Measurements from ENCODE around the gene POFUT2.
"Not testable (repeated sequence)": the region's sequence is repeated elsewhere in the genome, so short reads cannot be mapped to it uniquely, and the experiment has no call there.

The POFUT2 gene

DNA sequence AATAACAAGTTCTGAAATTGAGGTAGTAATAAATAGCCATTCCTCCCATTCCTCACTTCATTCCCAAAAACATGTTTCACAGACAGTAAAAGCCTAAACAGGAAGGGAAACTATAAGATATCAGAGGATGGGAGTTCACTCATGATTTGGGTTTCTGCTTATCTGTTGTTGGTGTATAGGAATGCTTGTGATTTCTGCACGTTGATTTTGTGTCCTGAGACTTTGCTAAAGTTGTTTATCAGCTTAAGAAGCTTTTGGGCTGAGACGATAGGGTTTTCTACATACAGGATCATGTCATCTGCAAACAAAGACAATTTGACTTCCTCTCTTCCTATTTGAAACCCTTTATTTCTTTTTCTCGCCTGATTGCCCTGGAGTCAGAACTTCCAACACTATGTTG lies 26.0 kb upstream of the POFUT2 start:
- peaks cover 20% of the 10 kb centered on the region for H3K9me3 ChIP-seq (ENCODE audit: insufficient read depth, low read length)
- H3K4me1 ChIP-seq (ENCODE audit: insufficient read depth, insufficient read length), result peaks cover 26% of the 10 kb centered on the region
- H3K36me3 ChIP-seq (ENCODE audit: insufficient read depth, insufficient read length, low read length), result peaks cover 12% of the 10 kb centered on the region
- peaks cover 5% of the 10 kb centered on the region for H3K27me3 ChIP-seq (ENCODE audit: insufficient read depth, insufficient read length)
- no peak overlapping the region for H3K9ac ChIP-seq (ENCODE audit: insufficient read length, low read depth)
- TF ChIP-seq YY1 (IDR thresholded peaks at IDR 0.05; ENCODE audit: insufficient read depth, insufficient read length) (no peak), SUZ12 (IDR thresholded peaks at IDR 0.05; ENCODE audit: extremely low read depth, insufficient read depth, insufficient read length) (no peak), ZNF274 (IDR thresholded peaks at IDR 0.05; ENCODE audit: low read depth, low read length) (no peak)
- H3K4me3 ChIP-seq (ENCODE audit: insufficient read length, low read depth), result no peak overlapping the region
- no peak for DNase-seq (ENCODE audit: low read depth, low spot score)

DNA sequence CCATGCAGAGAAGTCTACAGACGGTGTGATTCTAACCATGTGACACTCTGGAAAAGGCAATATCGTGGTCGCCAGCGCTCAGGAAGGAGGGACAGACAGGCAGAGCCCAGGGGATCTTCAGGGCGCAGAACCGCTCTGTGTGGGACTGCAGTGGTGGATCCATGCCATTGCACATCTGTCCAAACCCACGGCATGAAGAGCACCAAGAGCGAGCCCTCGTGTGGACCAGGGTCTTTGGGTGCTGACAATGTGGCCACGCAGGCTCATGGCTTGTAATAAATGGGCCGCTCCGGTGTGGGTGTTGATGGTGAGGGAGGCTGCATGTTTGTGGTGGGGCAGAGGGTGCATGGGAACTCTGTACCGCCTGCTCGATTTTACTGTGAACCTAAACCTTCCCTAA lies 25.3 kb upstream of the POFUT2 start:
- DNase-seq (ENCODE audit: low read depth, low spot score), result no peak
- H3K27me3 ChIP-seq (ENCODE audit: insufficient read depth, insufficient read length), result peaks cover 5% of the 10 kb centered on the region
- peaks cover 26% of the 10 kb centered on the region for H3K4me1 ChIP-seq (ENCODE audit: insufficient read depth, insufficient read length)
- peaks cover 20% of the 10 kb centered on the region for H3K9me3 ChIP-seq (ENCODE audit: insufficient read depth, low read length)
- TF ChIP-seq YY1 (IDR thresholded peaks at IDR 0.05; ENCODE audit: insufficient read depth, insufficient read length), result no peak
- H3K4me3 ChIP-seq (ENCODE audit: insufficient read length, low read depth), result no peak overlapping the region
- no peak overlapping the region for H3K9ac ChIP-seq (ENCODE audit: insufficient read length, low read depth)
- peaks cover 12% of the 10 kb centered on the region for H3K36me3 ChIP-seq (ENCODE audit: insufficient read depth, insufficient read length, low read length)

DNA sequence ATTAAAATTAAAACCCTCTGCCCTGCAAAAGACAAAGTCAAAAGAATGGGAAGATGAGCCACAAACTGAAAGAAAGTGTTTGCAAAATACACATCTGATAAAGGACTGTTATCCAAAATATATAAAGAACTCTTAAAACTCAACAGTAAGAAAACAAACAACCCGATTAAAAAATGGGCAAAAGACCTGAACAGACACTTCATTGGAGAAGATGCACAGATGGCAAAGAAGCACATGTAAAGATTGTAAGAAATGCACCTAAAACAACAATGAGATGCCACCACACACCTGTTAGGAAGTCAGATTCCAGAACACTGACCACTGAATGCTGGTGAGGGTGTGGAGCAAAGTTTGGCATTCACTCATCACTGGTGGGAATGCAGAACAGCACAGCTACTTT lies 24.6 kb upstream of the POFUT2 start:
- no peak overlapping the region for H3K9ac ChIP-seq (ENCODE audit: insufficient read length, low read depth)
- no peak overlapping the region for H3K4me3 ChIP-seq (ENCODE audit: insufficient read length, low read depth)
- TF ChIP-seq YY1 (IDR thresholded peaks at IDR 0.05; ENCODE audit: insufficient read depth, insufficient read length) (no peak), ZNF274 (IDR thresholded peaks at IDR 0.05; ENCODE audit: low read depth, low read length) (no peak), SUZ12 (IDR thresholded peaks at IDR 0.05; ENCODE audit: extremely low read depth, insufficient read depth, insufficient read length) (no peak)
- peaks cover 20% of the 10 kb centered on the region for H3K4me1 ChIP-seq (ENCODE audit: insufficient read depth, insufficient read length)
- DNase-seq (ENCODE audit: low read depth, low spot score), result no peak
- peaks cover 20% of the 10 kb centered on the region for H3K9me3 ChIP-seq (ENCODE audit: insufficient read depth, low read length)
- peaks cover 5% of the 10 kb centered on the region for H3K27me3 ChIP-seq (ENCODE audit: insufficient read depth, insufficient read length)
- peaks cover 12% of the 10 kb centered on the region for H3K36me3 ChIP-seq (ENCODE audit: insufficient read depth, insufficient read length, low read length)

- peaks cover 12% of the 10 kb centered on the region for H3K36me3 ChIP-seq (ENCODE audit: insufficient read depth, insufficient read length, low read length)
- no peak for DNase-seq (ENCODE audit: low read depth, low spot score)
- peaks cover 5% of the 10 kb centered on the region for H3K27me3 ChIP-seq (ENCODE audit: insufficient read depth, insufficient read length)
- H3K9ac ChIP-seq (ENCODE audit: insufficient read length, low read depth), result no peak overlapping the region
- no peak for TF ChIP-seq ZNF274 (IDR thresholded peaks at IDR 0.05; ENCODE audit: low read depth, low read length)
- no peak for TF ChIP-seq YY1 (IDR thresholded peaks at IDR 0.05; ENCODE audit: insufficient read depth, insufficient read length)
- no peak for TF ChIP-seq SUZ12 (IDR thresholded peaks at IDR 0.05; ENCODE audit: extremely low read depth, insufficient read depth, insufficient read length)
- peaks cover 20% of the 10 kb centered on the region for H3K9me3 ChIP-seq (ENCODE audit: insufficient read depth, low read length)
- no peak overlapping the region for H3K4me3 ChIP-seq (ENCODE audit: insufficient read length, low read depth)
- H3K4me1 ChIP-seq (ENCODE audit: insufficient read depth, insufficient read length), result peaks cover 24% of the 10 kb centered on the region
Measured at GRCh38 chr21:45310459-45310858, 22.8 kb upstream of the POFUT2 start.

DNA sequence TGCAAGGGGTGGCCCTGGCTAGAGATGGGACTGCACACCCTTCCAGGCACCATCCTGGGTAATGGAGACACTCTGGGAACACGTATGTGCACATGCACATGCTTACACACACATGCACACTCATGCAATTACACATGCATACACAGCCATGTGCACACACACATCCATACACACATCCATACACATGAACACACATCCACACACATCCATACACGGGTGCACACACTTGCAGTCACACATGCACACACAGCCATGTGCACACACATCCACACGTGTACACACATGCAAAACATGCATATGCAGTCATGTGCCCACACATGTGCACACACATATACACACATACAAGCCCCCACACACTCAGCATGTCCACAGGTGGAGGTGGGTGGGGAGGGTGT lies 22.3 kb upstream of the POFUT2 start:
- no peak overlapping the region for H3K4me3 ChIP-seq (ENCODE audit: insufficient read length, low read depth)
- DNase-seq (ENCODE audit: low read depth, low spot score), result no peak
- H3K36me3 ChIP-seq (ENCODE audit: insufficient read depth, insufficient read length, low read length), result peaks cover 12% of the 10 kb centered on the region
- peaks cover 20% of the 10 kb centered on the region for H3K9me3 ChIP-seq (ENCODE audit: insufficient read depth, low read length)
- no peak overlapping the region for H3K9ac ChIP-seq (ENCODE audit: insufficient read length, low read depth)
- TF ChIP-seq SUZ12 (IDR thresholded peaks at IDR 0.05; ENCODE audit: extremely low read depth, insufficient read depth, insufficient read length), result no peak
- no peak for TF ChIP-seq ZNF274 (IDR thresholded peaks at IDR 0.05; ENCODE audit: low read depth, low read length)
- TF ChIP-seq YY1 (IDR thresholded peaks at IDR 0.05; ENCODE audit: insufficient read depth, insufficient read length), result no peak
- H3K4me1 ChIP-seq (ENCODE audit: insufficient read depth, insufficient read length), result peaks cover 24% of the 10 kb centered on the region
- peaks cover 5% of the 10 kb centered on the region for H3K27me3 ChIP-seq (ENCODE audit: insufficient read depth, insufficient read length)

DNA sequence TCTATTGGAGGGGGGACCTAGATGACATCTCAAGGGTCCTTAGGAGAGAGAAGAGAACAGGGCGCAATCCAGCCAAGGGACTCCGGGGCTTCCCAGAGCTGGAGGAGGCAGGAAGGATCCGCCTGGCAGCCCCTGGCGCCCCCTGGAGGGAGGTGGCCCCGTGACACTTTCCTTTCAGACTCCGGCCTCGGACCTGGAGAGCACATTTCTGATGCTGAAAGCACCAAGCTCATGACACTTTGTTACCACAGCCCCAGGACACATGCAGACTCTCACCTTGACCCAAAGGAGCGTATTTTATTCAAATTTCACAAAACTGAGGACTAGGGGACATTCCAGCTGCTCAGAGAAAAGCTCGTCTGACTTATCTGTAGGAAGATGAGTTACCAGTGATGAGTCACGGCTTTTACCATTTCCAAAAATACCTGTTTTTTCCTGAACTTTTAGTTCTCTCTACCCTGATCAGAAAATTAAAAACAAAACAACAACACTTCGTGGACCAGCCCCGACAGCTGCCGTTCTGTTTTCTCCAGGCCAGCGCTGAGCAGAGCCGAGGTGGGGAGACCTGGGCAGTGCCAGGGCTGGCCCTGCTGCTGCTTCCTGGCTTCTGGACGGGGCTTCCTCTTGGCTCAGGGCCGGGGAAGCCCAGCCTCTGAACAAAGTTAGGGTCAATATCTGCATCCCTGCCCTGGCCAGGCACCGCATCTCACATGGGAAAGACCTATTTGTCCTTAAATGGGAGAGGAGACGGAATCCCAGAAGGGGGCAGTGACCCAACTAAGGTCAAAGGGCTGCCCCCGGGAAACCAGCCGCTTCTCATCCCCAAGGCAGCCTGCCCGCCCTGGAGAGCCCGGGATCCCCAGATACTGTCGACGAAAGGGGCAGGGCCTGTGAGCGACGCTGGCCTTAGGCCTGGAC lies 21.6 kb upstream of the POFUT2 start:
- H3K9me3 ChIP-seq (ENCODE audit: insufficient read depth, low read length), result peaks cover 20% of the 10 kb centered on the region
- peak; percentile 75 for DNase-seq (ENCODE audit: low read depth, low spot score)
- peaks cover 14% of the 10 kb centered on the region for H3K36me3 ChIP-seq (ENCODE audit: insufficient read depth, insufficient read length, low read length)
- peak overlapping the region; percentile 52 for H3K9ac ChIP-seq (ENCODE audit: insufficient read length, low read depth)
- H3K4me3 ChIP-seq (ENCODE audit: insufficient read length, low read depth), result no peak overlapping the region
- peaks cover 5% of the 10 kb centered on the region for H3K27me3 ChIP-seq (ENCODE audit: insufficient read depth, insufficient read length)
- TF ChIP-seq YY1 (IDR thresholded peaks at IDR 0.05; ENCODE audit: insufficient read depth, insufficient read length) (no peak), SUZ12 (IDR thresholded peaks at IDR 0.05; ENCODE audit: extremely low read depth, insufficient read depth, insufficient read length) (no peak), ZNF274 (IDR thresholded peaks at IDR 0.05; ENCODE audit: low read depth, low read length) (no peak)
- peaks cover 27% of the 10 kb centered on the region for H3K4me1 ChIP-seq (ENCODE audit: insufficient read depth, insufficient read length)

DNA sequence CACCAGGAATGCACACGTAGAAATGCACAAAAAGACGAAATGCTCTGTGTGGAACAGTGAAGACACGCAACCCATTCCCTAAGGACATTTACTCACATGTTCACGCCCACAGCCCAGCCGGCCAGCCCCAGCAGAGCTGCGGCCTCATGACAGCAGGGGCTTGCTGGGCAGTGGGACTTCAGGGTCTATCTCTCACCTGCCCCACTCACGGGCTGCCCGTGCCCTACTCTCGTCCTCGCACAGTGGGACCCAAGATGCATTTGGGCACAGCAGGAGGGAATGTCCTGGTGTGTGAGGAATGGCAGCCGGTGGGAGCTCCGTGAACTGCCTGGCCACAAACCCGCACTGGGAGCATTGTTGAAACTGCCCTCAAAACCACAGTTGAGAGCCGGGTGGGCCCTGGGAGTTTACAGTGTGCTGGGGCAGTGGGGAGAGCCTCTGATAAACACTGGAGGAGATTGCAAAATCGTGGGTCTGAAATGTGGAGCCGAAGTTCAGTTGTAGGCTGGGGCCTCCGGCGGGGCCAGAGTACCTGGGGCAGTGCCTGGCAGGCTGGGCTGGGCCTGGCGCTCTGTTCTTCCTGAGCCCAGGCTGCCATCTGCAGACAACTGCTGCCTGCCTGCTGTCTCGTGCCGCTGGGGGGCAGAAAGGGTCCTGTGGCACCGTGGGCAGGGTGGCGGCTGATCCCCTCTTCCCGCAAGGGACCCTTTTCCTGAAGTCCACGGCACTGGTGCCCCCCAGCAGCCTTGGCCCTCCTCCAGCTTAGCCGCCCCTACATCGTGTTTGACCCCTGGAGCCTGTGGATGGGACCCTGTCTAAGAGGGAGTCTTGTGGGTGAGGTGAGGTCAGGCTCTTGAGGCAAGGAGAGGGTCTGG lies 20.7 kb upstream of the POFUT2 start:
- Histone ChIP-seq H3K9me3 (ENCODE audit: insufficient read depth, low read length) (peaks cover 20% of the 10 kb centered on the region), H3K9ac (ENCODE audit: insufficient read length, low read depth) (peak overlapping the region; percentile 52), H3K27me3 (ENCODE audit: insufficient read depth, insufficient read length) (peaks cover 5% of the 10 kb centered on the region), H3K36me3 (ENCODE audit: insufficient read depth, insufficient read length, low read length) (peaks cover 17% of the 10 kb centered on the region), H3K4me3 (ENCODE audit: insufficient read length, low read depth) (no peak overlapping the region), H3K4me1 (ENCODE audit: insufficient read depth, insufficient read length) (peaks cover 27% of the 10 kb centered on the region)
- DNase-seq (ENCODE audit: low read depth, low spot score), result no peak
- TF ChIP-seq ZNF274 (IDR thresholded peaks at IDR 0.05; ENCODE audit: low read depth, low read length) (no peak), YY1 (IDR thresholded peaks at IDR 0.05; ENCODE audit: insufficient read depth, insufficient read length) (no peak), SUZ12 (IDR thresholded peaks at IDR 0.05; ENCODE audit: extremely low read depth, insufficient read depth, insufficient read length) (no peak)

DNA sequence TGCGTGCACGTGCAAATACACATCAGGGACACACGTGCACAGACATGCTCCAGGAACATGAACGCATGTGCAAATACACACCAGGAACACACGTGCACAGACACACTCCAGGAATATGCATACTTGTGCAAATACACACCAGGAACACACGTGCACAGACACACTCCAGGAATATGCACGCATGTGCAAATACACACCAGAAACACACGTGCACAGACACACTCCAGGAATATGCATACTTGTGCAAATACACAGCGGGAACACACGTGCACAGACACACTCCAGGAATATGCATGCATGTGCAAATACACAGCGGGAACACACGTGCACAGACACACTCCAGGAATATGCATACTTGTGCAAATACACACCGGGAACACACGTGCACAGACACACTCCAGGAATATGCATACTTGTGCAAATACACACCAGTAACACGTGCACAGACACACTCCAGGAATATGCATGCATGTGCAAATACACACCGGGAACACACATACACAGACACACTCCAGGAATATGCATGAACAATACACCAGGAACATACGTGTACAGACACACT lies 20.0 kb upstream of the POFUT2 start:
- Histone ChIP-seq H3K9me3 (ENCODE audit: insufficient read depth, low read length) (peaks cover 16% of the 10 kb centered on the region), H3K36me3 (ENCODE audit: insufficient read depth, insufficient read length, low read length) (peaks cover 17% of the 10 kb centered on the region), H3K4me1 (ENCODE audit: insufficient read depth, insufficient read length) (peaks cover 29% of the 10 kb centered on the region)
- not testable (repeated sequence) for H3K27me3 ChIP-seq (ENCODE audit: insufficient read depth, insufficient read length); DNase-seq (ENCODE audit: low read depth, low spot score); H3K4me3 ChIP-seq (ENCODE audit: insufficient read length, low read depth); H3K9ac ChIP-seq (ENCODE audit: insufficient read length, low read depth)
